Erythroblast (primary cell): ENCODE measurements around the gene TCHHL1.

Source experiments
- GATA1 ChIP-seq: IDR thresholded peaks from 2 replicates; pipeline ENCODE4 v1.6.1; 2011; ENCODE audit warnings: low read depth, mild to moderate bottlenecking, control low read depth, low read length, moderate library complexity
- POLR2A ChIP-seq: IDR thresholded peaks from 2 replicates; pipeline ENCODE4 v1.6.1; 2011; ENCODE audit warnings: mild to moderate bottlenecking, low read length

- TF ChIP-seq POLR2A (no peak), GATA1 (no peak)
These were observed 17.7 kb downstream of the TCHHL1 start for GRCh38 chr1:152071123-152071522.
